Glutamatergic neuron (in vitro differentiated cells): ENCODE data around the gene MAP9. TPM values are rescaled to one million over a fixed set of nuclear protein-coding genes. Genes with fewer than 3 reads are reported as not detected.
"Not testable (repeated sequence)": the region's sequence is repeated elsewhere in the genome, so short reads cannot be mapped to it uniquely, and the experiment has no call there.

Experiments
- DNase-seq: peaks from one replicate; pipeline ENCODE4 v3.0.0; 2022
- H3K27ac Mint-ChIP-seq: one replicate; pipeline ENCODE4 v1.8.0; 2020; ENCODE audit warnings: mild to moderate bottlenecking, mixed read lengths, inconsistent platforms; ENCODE audit not compliant: unreplicated experiment
- H3K27me3 Mint-ChIP-seq: one replicate; pipeline ENCODE4 v1.8.0; 2020; ENCODE audit warnings: mild to moderate bottlenecking, moderate library complexity, mixed read lengths, inconsistent platforms; ENCODE audit not compliant: unreplicated experiment
- H3K36me3 Mint-ChIP-seq: one replicate; pipeline ENCODE4 v1.8.0; 2020; ENCODE audit warnings: mild to moderate bottlenecking, mixed read lengths, inconsistent platforms; ENCODE audit not compliant: unreplicated experiment
- H3K4me1 Mint-ChIP-seq: one replicate; pipeline ENCODE4 v1.8.0; 2020; ENCODE audit warnings: mild to moderate bottlenecking, low read depth, mixed read lengths, inconsistent platforms; ENCODE audit not compliant: unreplicated experiment
- H3K4me3 Mint-ChIP-seq: one replicate; pipeline ENCODE4 v1.8.0; 2020; ENCODE audit warnings: mild to moderate bottlenecking, mixed read lengths, inconsistent platforms; ENCODE audit not compliant: unreplicated experiment
- H3K9me3 Mint-ChIP-seq: one replicate; pipeline ENCODE4 v1.8.0; 2020; ENCODE audit warnings: mild to moderate bottlenecking, moderate library complexity, mixed read lengths, inconsistent platforms; ENCODE audit not compliant: unreplicated experiment
- CTCF ChIP-seq: fragments of 200-600 bp; sonication (generic); IDR thresholded peaks from one replicate; pipeline ENCODE4 v1.5.0; 2021; ENCODE audit not compliant: partially characterized antibody, unreplicated experiment
- long read RNA-seq: library from polyadenylated mRNA; unstranded; transcript quantifications from one replicate; pipeline ENCODE4 v2.0.0, GENCODE V29; 2020; ENCODE audit not compliant: unreplicated experiment
- total RNA-seq: library from RNA; stranded (reverse); fragmentation: NEBNext Ultra II Directional; extraction: Animal tissue kit (Norgen Biotek cat#: 25700); gene quantifications from one replicate; pipeline ENCODE4 v1.2.1, GENCODE V29; 2021; ENCODE audit not compliant: unreplicated experiment

Gene MAP9
- total RNA-seq = 8.1 TPM
- long read RNA-seq, partial matches to known transcripts = 0 of 6 reads
- long read RNA-seq, other reads (novel, unspliced or antisense) = 5 of 6 reads

- H3K4me1 Mint-ChIP-seq = peaks cover 9% of the 10 kb centered on the region
- H3K36me3 Mint-ChIP-seq = no peaks in the 10 kb centered on the region
- H3K27ac Mint-ChIP-seq = peak within 1 kb of the TSS; percentile 73
- DNase-seq = peak; percentile 95
- no peak for TF ChIP-seq CTCF
- peak within 1 kb of the TSS; percentile 91 for H3K4me3 Mint-ChIP-seq
- H3K27me3 Mint-ChIP-seq = peaks cover 2% of the 10 kb centered on the region
- H3K9me3 Mint-ChIP-seq = peaks cover 5% of the 10 kb centered on the region
Observed at GRCh38 chr4:155376387-155377268, at the start of gene MAP9. Gene MAP9, minus strand, starts transcription at chr4:155376965. Its CDS starts 1,115 bp downstream, at chr4:155375850.

DNA sequence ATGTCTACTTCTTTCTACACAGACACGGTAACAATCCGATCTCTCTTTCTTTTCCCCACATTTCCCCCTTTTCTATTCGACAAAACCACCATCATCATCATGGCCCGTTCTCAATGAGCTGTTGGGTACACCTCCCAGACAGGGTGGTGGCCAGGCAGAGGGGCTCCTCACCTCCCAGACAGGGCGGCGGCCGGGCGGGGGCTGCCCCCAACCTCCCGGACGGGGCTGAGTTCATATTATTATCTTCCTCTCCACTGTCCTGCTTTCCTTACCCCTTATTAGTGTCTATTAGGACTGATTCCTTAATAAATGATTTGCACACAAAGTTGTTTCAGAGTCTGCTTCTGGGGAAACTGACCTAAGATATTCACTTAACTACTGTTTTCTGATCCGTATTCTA lies 48.0 kb upstream of the MAP9 start:
- not testable (repeated sequence) for H3K9me3 Mint-ChIP-seq, H3K27ac Mint-ChIP-seq, H3K36me3 Mint-ChIP-seq, H3K4me1 Mint-ChIP-seq, DNase-seq, H3K4me3 Mint-ChIP-seq, H3K27me3 Mint-ChIP-seq

DNA sequence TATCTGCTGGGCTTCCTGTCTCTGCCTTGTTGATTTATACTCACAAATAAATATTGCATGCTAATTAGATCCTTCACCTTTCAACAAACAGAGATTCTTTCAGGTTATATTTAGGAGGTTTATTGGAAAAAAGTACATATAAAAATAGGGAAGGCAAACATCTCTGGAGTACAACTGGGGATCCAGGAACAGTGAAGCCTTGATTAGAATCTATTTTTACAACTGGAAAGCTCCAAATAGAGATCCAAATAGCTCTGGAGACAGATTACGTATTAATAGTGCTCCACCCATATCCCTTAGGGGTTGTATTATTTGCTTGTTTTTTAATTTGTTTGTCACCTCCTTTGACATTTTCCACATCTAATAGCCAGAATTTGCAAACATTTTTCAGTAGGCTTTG lies 46.9 kb upstream of the MAP9 start:
- Mint-ChIP-seq H3K4me1 (no peaks in the 10 kb centered on the region), H3K4me3 (no peak overlapping the region), H3K9me3 (peaks cover 2% of the 10 kb centered on the region), H3K27ac (no peak overlapping the region), H3K27me3 (no peaks in the 10 kb centered on the region), H3K36me3 (peaks cover 3% of the 10 kb centered on the region)
- DNase-seq = no peak
- TF ChIP-seq CTCF = no peak

DNA sequence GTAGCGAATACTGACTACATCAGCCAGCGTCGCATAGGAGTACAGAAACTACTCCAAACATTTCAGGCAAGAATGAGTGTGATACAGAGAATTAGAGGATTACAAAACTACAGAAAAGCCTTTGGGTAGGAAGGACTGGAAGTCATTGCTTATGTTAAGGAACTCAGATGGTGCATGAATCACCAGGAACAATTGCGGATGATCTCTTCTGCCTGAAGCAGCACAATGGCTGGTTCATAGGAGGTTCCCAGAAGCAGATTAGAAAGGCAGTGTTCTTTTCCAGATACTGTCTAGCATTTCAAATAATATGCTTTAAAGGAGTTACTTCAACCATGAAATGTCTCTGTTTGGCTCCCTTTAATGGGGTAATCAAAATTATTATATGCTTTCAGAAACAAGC lies 42.5 kb upstream of the MAP9 start:
- no peak overlapping the region for H3K27ac Mint-ChIP-seq
- no peaks in the 10 kb centered on the region for H3K4me1 Mint-ChIP-seq
- no peak overlapping the region for H3K4me3 Mint-ChIP-seq
- H3K9me3 Mint-ChIP-seq = no peaks in the 10 kb centered on the region
- no peak for TF ChIP-seq CTCF
- no peaks in the 10 kb centered on the region for H3K36me3 Mint-ChIP-seq
- no peak for DNase-seq
- H3K27me3 Mint-ChIP-seq = no peaks in the 10 kb centered on the region

- Mint-ChIP-seq H3K27ac (no peak overlapping the region), H3K4me3 (no peak overlapping the region), H3K4me1 (no peaks in the 10 kb centered on the region), H3K9me3 (peaks cover 2% of the 10 kb centered on the region), H3K27me3 (no peaks in the 10 kb centered on the region), H3K36me3 (no peaks in the 10 kb centered on the region)
- no peak for TF ChIP-seq CTCF
- no peak for DNase-seq
Observed at GRCh38 chr4:155415662-155416061, 38.9 kb upstream of the MAP9 start.
